GM12801 (cell line): ENCODE results near the gene CENPS.

Source experiments
- CTCF ChIP-seq: IDR thresholded peaks from one replicate; pipeline ENCODE4 v1.5.1; 2011; ENCODE audit warnings: control low read depth; ENCODE audit not compliant: insufficient read length; ENCODE audit errors: extremely low read depth

The CENPS gene

GRCh38 chr1:10428984-10429383, 1.2 kb upstream of the CENPS start:
- no peak for TF ChIP-seq CTCF

- no peak for TF ChIP-seq CTCF
These were observed 391 bp upstream of the CENPS start for GRCh38 chr1:10429868-10430215.

- no peak for TF ChIP-seq CTCF
These were observed 967 bp downstream of the CENPS start for GRCh38 chr1:10431070-10431730.

- no peak for TF ChIP-seq CTCF
These were observed 2.9 kb downstream of the CENPS start for GRCh38 chr1:10432910-10433700.

GRCh38 chr1:10433790-10434189, 3.6 kb downstream of the CENPS start:
- TF ChIP-seq CTCF: no peak

- TF ChIP-seq CTCF: no peak
These were observed 4.4 kb downstream of the CENPS start for GRCh38 chr1:10434590-10434989.

- no peak for TF ChIP-seq CTCF
These were observed 6.8 kb downstream of the CENPS start for GRCh38 chr1:10437052-10437451.
